IMR-90 (cell line): ENCODE results near the gene ZNF469. TPM values are rescaled to one million over a fixed set of nuclear protein-coding genes. Genes with fewer than 3 reads are reported as not detected.
A peak's percentile ranks its signal among the peaks of the same experiment; 100 is the strongest.

Source experiments
- ATAC-seq: fragments of 200-7000 bp; cut with Tn5 transposase; 2 replicates; pipeline ENCODE4 v1.9.1; 2020; ENCODE audit warnings: low read depth, mild to moderate bottlenecking, moderate library complexity
- BruUV-seq: library from RNA; stranded (reverse); fragments of 400-500 nt; replicated peaks from 2 replicates; lab custom pipeline; 2021; lab: Mats Ljungman, UMichigan
- CTCF ChIA-PET: fragments of 300-600 bp; formaldehyde crosslinking; extraction: SDS; loops from one replicate; lab custom pipeline; 2021; ENCODE audit warnings: antibody characterized with exemption; lab: Yijun Ruan, JAX
- POLR2A ChIA-PET: fragments of 300-600 bp; sonication (Branson Sonifier 250); formaldehyde crosslinking; loops from one replicate; lab custom pipeline; 2022; ENCODE audit warnings: antibody characterized with exemption; ENCODE audit not compliant: unreplicated experiment; lab: Charles Lee
- DNase-seq: peaks from one replicate; pipeline ENCODE4 v3.0.0; 2013
- H2AFZ ChIP-seq: replicated peaks from 2 replicates; pipeline ENCODE3; 2013; ENCODE audit warnings: low read length, mild to moderate bottlenecking; ENCODE audit not compliant: poor library complexity
- H2AK5ac ChIP-seq: 2 replicates; pipeline ENCODE4 v1.6.1; 2013; ENCODE audit warnings: low read depth, low read length, inconsistent platforms
- H2AK9ac ChIP-seq: replicated peaks from 2 replicates; pipeline ENCODE3; 2013; ENCODE audit warnings: mild to moderate bottlenecking, low read depth, low read length, moderate library complexity; ENCODE audit not compliant: poor library complexity
- H2BK120ac ChIP-seq: 2 replicates; pipeline ENCODE4 v1.6.1; 2013; ENCODE audit warnings: low read depth, low read length, inconsistent platforms
- H2BK15ac ChIP-seq: 3 replicates; pipeline ENCODE4 v1.6.1; 2013; ENCODE audit warnings: low read depth, low read length, inconsistent platforms
- H2BK20ac ChIP-seq: 2 replicates; pipeline ENCODE4 v1.6.1; 2013; ENCODE audit warnings: low read depth, mild to moderate bottlenecking, inconsistent platforms, low read length, moderate library complexity
- H2BK5ac ChIP-seq: 2 replicates; pipeline ENCODE4 v1.6.1; 2013; ENCODE audit warnings: mild to moderate bottlenecking, low read depth, low read length, inconsistent platforms; ENCODE audit not compliant: poor library complexity, severe bottlenecking
- H3K14ac ChIP-seq: replicated peaks from 2 replicates; pipeline ENCODE4 v1.6.1; 2013; ENCODE audit warnings: low read depth, low read length, inconsistent platforms
- H3K18ac ChIP-seq: 2 replicates; pipeline ENCODE4 v1.6.1; 2013; ENCODE audit warnings: low read depth, low read length, control low read depth
- H3K23ac ChIP-seq: 2 replicates; pipeline ENCODE4 v1.6.1; 2013; ENCODE audit warnings: low read depth, low read length, inconsistent platforms
- H3K27ac ChIP-seq: 2 replicates; pipeline ENCODE4 v1.5.1; 2013; ENCODE audit warnings: mild to moderate bottlenecking, control low read depth, low read length; ENCODE audit not compliant: insufficient read depth
- H3K27me3 ChIP-seq: 2 replicates; pipeline ENCODE4 v1.6.1; 2013; ENCODE audit warnings: low read length; ENCODE audit not compliant: control insufficient read depth, insufficient read depth
- H3K36me3 ChIP-seq: 2 replicates; pipeline ENCODE4 v1.6.1; 2013; ENCODE audit warnings: low read length, mixed read lengths; ENCODE audit not compliant: control insufficient read depth, insufficient read depth
- H3K4ac ChIP-seq: 2 replicates; pipeline ENCODE4 v1.6.1; 2013; ENCODE audit warnings: low read depth, low read length, inconsistent platforms
- H3K4me1 ChIP-seq: 2 replicates; pipeline ENCODE4 v1.6.1; 2013; ENCODE audit warnings: low read length, mixed read lengths; ENCODE audit not compliant: control insufficient read depth, insufficient read depth
- H3K4me2 ChIP-seq: 2 replicates; pipeline ENCODE4 v1.6.1; 2013; ENCODE audit warnings: low read depth, mild to moderate bottlenecking, control low read depth, low read length, moderate library complexity
- H3K4me3 ChIP-seq: 2 replicates; pipeline ENCODE4 v1.5.1; 2013; ENCODE audit warnings: low read depth, mild to moderate bottlenecking, control low read depth, low read length, moderate library complexity; ENCODE audit not compliant: insufficient read depth
- H3K56ac ChIP-seq: 2 replicates; pipeline ENCODE4 v1.6.1; 2013; ENCODE audit warnings: low read length, inconsistent platforms; ENCODE audit not compliant: insufficient read depth; ENCODE audit errors: extremely low read depth
- H3K79me1 ChIP-seq, 2 experiments: 2 replicates each; pipeline ENCODE4 v1.6.1; 2013; ENCODE audit warnings: low read length in 2 of 2, inconsistent platforms in 1 of 2, low read depth in 1 of 2
- H3K9ac ChIP-seq: 2 replicates; pipeline ENCODE4 v1.6.1; 2013; ENCODE audit warnings: low read depth, low read length, control low read depth
- H3K9me1 ChIP-seq: 2 replicates; pipeline ENCODE4 v1.6.1; 2013; ENCODE audit warnings: low read length, inconsistent platforms; ENCODE audit not compliant: insufficient read depth
- H3K9me3 ChIP-seq: 2 replicates; pipeline ENCODE4 v1.6.1; 2013; ENCODE audit warnings: low read length; ENCODE audit not compliant: control insufficient read depth, insufficient read depth
- H4K20me1 ChIP-seq: 2 replicates; pipeline ENCODE4 v1.6.1; 2013; ENCODE audit warnings: low read length, inconsistent platforms; ENCODE audit not compliant: insufficient read depth
- H4K5ac ChIP-seq: 2 replicates; pipeline ENCODE4 v1.6.1; 2013; ENCODE audit warnings: mild to moderate bottlenecking, low read depth, low read length, control low read depth
- H4K8ac ChIP-seq, 2 experiments: 2 replicates each; pipeline ENCODE4 v1.6.1; 2013; ENCODE audit warnings: low read depth in 2 of 2, low read length in 2 of 2, control low read depth in 1 of 2, inconsistent platforms in 1 of 2
- H4K91ac ChIP-seq: 2 replicates; pipeline ENCODE4 v1.6.1; 2013; ENCODE audit warnings: low read depth, low read length, inconsistent platforms; ENCODE audit not compliant: insufficient read depth
- CEBPB ChIP-seq: IDR thresholded peaks from 2 replicates; pipeline ENCODE4 v1.6.1; 2012; ENCODE audit warnings: low read depth, low read length, improper control_type of control experiment
- CHD1 ChIP-seq: IDR thresholded peaks from 2 replicates; pipeline ENCODE4 v1.6.1; 2012; ENCODE audit warnings: low read depth, low read length, improper control_type of control experiment
- ELK1 ChIP-seq: fragments of 150-350 bp; IDR thresholded peaks from 2 replicates; pipeline ENCODE4 v1.6.1; 2016; ENCODE audit warnings: low read depth, mild to moderate bottlenecking, low read length, moderate library complexity, borderline replicate concordance
- FOS ChIP-seq: fragments of 150-350 bp; IDR thresholded peaks from 2 replicates; pipeline ENCODE4 v1.6.1; 2016; ENCODE audit warnings: low read depth, low read length
- MAFK ChIP-seq: IDR thresholded peaks from 2 replicates; pipeline ENCODE4 v1.6.1; 2012; ENCODE audit warnings: low read depth, low read length, improper control_type of control experiment
- MAZ ChIP-seq: IDR thresholded peaks from 2 replicates; pipeline ENCODE4 v1.6.1; 2012; ENCODE audit warnings: low read depth, mild to moderate bottlenecking, low read length, improper control_type of control experiment, moderate library complexity, borderline replicate concordance
- NFE2L2 ChIP-seq: fragments of 150-350 bp; IDR thresholded peaks from 2 replicates; pipeline ENCODE4 v1.6.1; 2016; ENCODE audit warnings: low read depth, mild to moderate bottlenecking, low read length
- POLR2A ChIP-seq: IDR thresholded peaks from 2 replicates; pipeline ENCODE4 v1.6.1; 2012; ENCODE audit warnings: mild to moderate bottlenecking, low read depth, low read length
- RAD21 ChIP-seq: IDR thresholded peaks from 2 replicates; pipeline ENCODE4 v1.6.1; 2012; ENCODE audit warnings: low read length, improper control_type of control experiment
- RFX5 ChIP-seq: IDR thresholded peaks from 2 replicates; pipeline ENCODE4 v1.8.0; 2012; ENCODE audit warnings: low read depth, mild to moderate bottlenecking, low read length, moderate library complexity
- SMC3 ChIP-seq: fragments of 150-350 bp; IDR thresholded peaks from 2 replicates; pipeline ENCODE4 v1.6.1; 2016; ENCODE audit warnings: low read depth, mild to moderate bottlenecking, antibody characterized with exemption, low read length, moderate library complexity
- USF2 ChIP-seq: fragments of 150-350 bp; IDR thresholded peaks from 2 replicates; pipeline ENCODE4 v1.6.1; 2017; ENCODE audit warnings: mild to moderate bottlenecking, antibody characterized with exemption, low read length, low read depth
- WGBS, 2 experiments: methylation state at CpG; one replicate each; pipeline versions ENCODE4 v1.1.5 to v1.1.7; 2013; ENCODE audit warnings: missing lambda C conversion rate in 2 of 2; ENCODE audit not compliant: insufficient read length in 1 of 2; ENCODE audit errors: extremely low coverage in 2 of 2; 5-methylcytosine and 5-hydroxymethylcytosine counted together
- dilution Hi-C: fragments of 300-500 bp; cut with HindIII; formaldehyde crosslinking; loops from one replicate; pipeline ENCODE4 v1.14.3; 2018; ENCODE audit warnings: low sequenced_read_pairs; ENCODE audit not compliant: unreplicated experiment
- in situ Hi-C: fragments of 300-500 bp; cut with MboI; formaldehyde crosslinking; loops from 3 replicates; pipeline ENCODE4 v1.14.3; 2019; ENCODE audit warnings: low sequenced_read_pairs, inconsistent platforms, mixed read lengths
- intact Hi-C: fragments of 100-400 bp; cut with micrococcal nuclease; formaldehyde crosslinking; loops from 2 replicates; pipeline ENCODE4 v1.10.0; 2022
- polyA plus RNA-seq, 3 experiments: library from polyadenylated mRNA; depleted of rRNA; stranded (reverse); fragments of >200 nt; gene quantifications; 2 replicates each; pipeline ENCODE4 v1.2.3, GENCODE V29; 2012; ENCODE audit warnings: low replicate concordance in 1 of 3
- total RNA-seq: library from RNA; depleted of rRNA; stranded (reverse); fragments of >200 nt; gene quantifications from 2 replicates; pipeline ENCODE4 v1.2.3, GENCODE V29; 2012

The ZNF469 gene
- total and polyA plus RNA-seq, 2 of the 4 experiments (the other 2 are of a cell fraction): 1.1 to 13.3 TPM

GRCh38 chr16:88348377-88349152 lies 34.2 kb upstream of the ZNF469 start (continued):
- TF ChIP-seq USF2: no peak

- CTCF ChIA-PET: no interaction called here
- POLR2A ChIA-PET: no interaction called here
- H3K56ac ChIP-seq: no peak overlapping the region
- no peak overlapping the region for H3K27ac ChIP-seq
- in situ Hi-C loops (no loop called here), dilution Hi-C loops (no loop called here), intact Hi-C loops (no loop called here)
- peak overlapping the region; percentile 42 for H2AK9ac ChIP-seq
- H2BK5ac ChIP-seq: peak overlapping the region; percentile 29
- 78% methylated on average over 6 of the region's 12 CpGs; no CpG with 5 or more reads in 1 of the 2 experiments for WGBS, 2 experiments
- peak overlapping the region; percentile 37; the same call in 1 of the 2 replicates for H3K14ac ChIP-seq
- H3K79me1 ChIP-seq: no peaks in the 10 kb centered on the region
- TF ChIP-seq RFX5 (no peak), SMC3 (no peak), NFE2L2 (no peak), CEBPB (no peak), POLR2A (no peak), FOS (no peak), MAZ (no peak), CHD1 (no peak), RAD21 (no peak), ELK1 (no peak), MAFK (no peak)
- no peaks in the 10 kb centered on the region for H3K36me3 ChIP-seq
- H3K4ac ChIP-seq: peak overlapping the region; percentile 10
- no peak overlapping the region for H3K18ac ChIP-seq
- peak overlapping the region; percentile 41 for H2AK5ac ChIP-seq
- 0 out of 2 replicates have a peak, but pooled peaks cover 2% of the 10 kb centered on the region for H3K4me1 ChIP-seq
- H3K4me3 ChIP-seq: no peak overlapping the region
- no TSS peak for BruUV-seq
- H3K27me3 ChIP-seq: no peaks in the 10 kb centered on the region; the same call in 1 of the 2 replicates
- H3K9ac ChIP-seq: no peak overlapping the region
- no peak overlapping the region for H4K8ac ChIP-seq
- no peak for DNase-seq
- peak overlapping the region; percentile 70 for H3K23ac ChIP-seq
- H2BK20ac ChIP-seq: peak overlapping the region; percentile 55; the same call in 1 of the 2 replicates
- peak overlapping the region; percentile 51 for H2AFZ ChIP-seq
- H3K4me2 ChIP-seq: no peak overlapping the region
- peaks cover 9% of the 10 kb centered on the region for H3K9me1 ChIP-seq
- peak overlapping the region; percentile 47; the same call in 1 of the 2 replicates for H4K91ac ChIP-seq
- H4K5ac ChIP-seq: no peak overlapping the region
- no peaks in the 10 kb centered on the region for H3K9me3 ChIP-seq
- no peaks in the 10 kb centered on the region for H4K20me1 ChIP-seq
- H2BK120ac ChIP-seq: no peak overlapping the region
- no peak for ATAC-seq
- 0 out of 3 replicates have a peak overlapping the region, but pooled peaks have one; percentile 8 for H2BK15ac ChIP-seq
Observed at GRCh38 chr16:88349153-88349902, 33.4 kb upstream of the ZNF469 start.
